ENCODE measurements around the gene NPB.

- TF ChIP-seq CTCF (IDR thresholded peaks at IDR 0.05) (peak in 1 of 4 experiments; percentile 2), POLR2AphosphoS5 (IDR thresholded peaks at IDR 0.05) (no peak), POLR2A (IDR thresholded peaks at IDR 0.05) (no peak)
Observed at GRCh38 chr17:81910840-81911276, 8.8 kb downstream of the NPB start.
